Vagina (tissue), 2 donors: ENCODE data around the gene FGFR2.

Experiments used
- POLR2A ChIP-seq, 2 donors: fragments of 450-650 bp; IDR thresholded peaks; one replicate each; pipeline ENCODE4 v1.6.1; 2017; ENCODE audit warnings: antibody characterized with exemption in 2 of 2, mild to moderate bottlenecking in 2 of 2, moderate library complexity in 2 of 2
- POLR2AphosphoS5 ChIP-seq, 2 donors: sonication (generic); formaldehyde crosslinking; IDR thresholded peaks; one replicate each; pipeline ENCODE4 v1.9.0; 2017; ENCODE audit warnings: antibody characterized with exemption in 2 of 2, mild to moderate bottlenecking in 2 of 2, low read depth in 1 of 2; ENCODE audit not compliant: insufficient read depth in 1 of 2
- TF ChIP-seq, protein P1 (sequence below), 3 experiments: fragments of 450-650 bp in 2 of 3; fragments of 200-600 bp in 1 of 3; sonication (generic) in 1 of 3; IDR thresholded peaks; one replicate each; pipeline ENCODE4 v1.5.1; 2017 to 2019; ENCODE audit warnings: antibody characterized with exemption in 3 of 3, mild to moderate bottlenecking in 2 of 3, moderate library complexity in 2 of 3

GRCh38 chr10:121577568-121577967, 20.7 kb downstream of the FGFR2 start:
- TF ChIP-seq, protein P1, sequence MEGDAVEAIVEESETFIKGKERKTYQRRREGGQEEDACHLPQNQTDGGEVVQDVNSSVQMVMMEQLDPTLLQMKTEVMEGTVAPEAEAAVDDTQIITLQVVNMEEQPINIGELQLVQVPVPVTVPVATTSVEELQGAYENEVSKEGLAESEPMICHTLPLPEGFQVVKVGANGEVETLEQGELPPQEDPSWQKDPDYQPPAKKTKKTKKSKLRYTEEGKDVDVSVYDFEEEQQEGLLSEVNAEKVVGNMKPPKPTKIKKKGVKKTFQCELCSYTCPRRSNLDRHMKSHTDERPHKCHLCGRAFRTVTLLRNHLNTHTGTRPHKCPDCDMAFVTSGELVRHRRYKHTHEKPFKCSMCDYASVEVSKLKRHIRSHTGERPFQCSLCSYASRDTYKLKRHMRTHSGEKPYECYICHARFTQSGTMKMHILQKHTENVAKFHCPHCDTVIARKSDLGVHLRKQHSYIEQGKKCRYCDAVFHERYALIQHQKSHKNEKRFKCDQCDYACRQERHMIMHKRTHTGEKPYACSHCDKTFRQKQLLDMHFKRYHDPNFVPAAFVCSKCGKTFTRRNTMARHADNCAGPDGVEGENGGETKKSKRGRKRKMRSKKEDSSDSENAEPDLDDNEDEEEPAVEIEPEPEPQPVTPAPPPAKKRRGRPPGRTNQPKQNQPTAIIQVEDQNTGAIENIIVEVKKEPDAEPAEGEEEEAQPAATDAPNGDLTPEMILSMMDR (IDR thresholded peaks at IDR 0.05), result no peak
- TF ChIP-seq POLR2A (IDR thresholded peaks at IDR 0.05), result no peak
- TF ChIP-seq POLR2AphosphoS5 (IDR thresholded peaks at IDR 0.05; ENCODE audit: insufficient read depth in 1 of 2, low read depth in 1 of 2), result no peak
